Epithelial cell of proximal tubule (primary cell): ENCODE measurements around the gene FILIP1. TPM values are rescaled to one million over a fixed set of nuclear protein-coding genes. Genes with fewer than 3 reads are reported as not detected.

Source experiments
- DNase-seq: peaks from one replicate; pipeline ENCODE4 v3.0.0-alpha.2; 2011; ENCODE audit warnings: low read depth
- H3K4me3 ChIP-seq: 2 replicates; pipeline ENCODE4 v1.5.1; 2011; ENCODE audit warnings: low read depth, mild to moderate bottlenecking, low read length
- total RNA-seq: library from RNA; depleted of rRNA; stranded (reverse); fragments of >200 nt; gene quantifications from 2 replicates; pipeline ENCODE4 v1.2.3, GENCODE V29; 2015
- TF ChIP-seq, protein P1 (sequence below): conservative IDR thresholded peaks from 2 replicates; pipeline ENCODE4 v1.5.1; 2012; ENCODE audit warnings: low read depth, mild to moderate bottlenecking, low read length

FILIP1 gene
- total RNA-seq, 1 donor from 2014 or later, result under 0.01 TPM

DNA sequence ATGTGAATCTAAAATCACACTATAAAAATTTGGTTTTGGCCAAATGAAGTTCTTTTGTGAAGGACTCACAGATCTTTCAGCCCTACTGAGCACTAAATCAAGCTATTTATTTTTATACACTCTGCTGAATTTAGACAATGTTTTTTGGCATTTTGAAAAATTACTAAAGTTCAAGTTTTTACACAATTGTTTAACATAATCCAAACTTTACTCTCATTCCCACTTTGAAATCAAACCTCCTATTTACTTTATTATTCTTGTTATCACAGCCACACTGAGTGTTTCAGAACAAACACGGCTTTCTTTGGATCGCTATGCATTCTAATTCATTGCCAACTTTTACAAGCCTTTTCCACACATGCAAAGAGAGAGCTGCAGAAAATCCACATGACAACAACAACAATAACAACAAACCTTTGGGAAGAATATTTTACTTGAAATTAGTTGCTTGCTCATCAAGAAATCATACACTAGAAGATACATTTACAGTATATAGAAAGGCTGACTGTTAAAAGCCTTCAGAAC is 159.9 kb downstream of the FILIP1 start:
- TF ChIP-seq, protein P1, sequence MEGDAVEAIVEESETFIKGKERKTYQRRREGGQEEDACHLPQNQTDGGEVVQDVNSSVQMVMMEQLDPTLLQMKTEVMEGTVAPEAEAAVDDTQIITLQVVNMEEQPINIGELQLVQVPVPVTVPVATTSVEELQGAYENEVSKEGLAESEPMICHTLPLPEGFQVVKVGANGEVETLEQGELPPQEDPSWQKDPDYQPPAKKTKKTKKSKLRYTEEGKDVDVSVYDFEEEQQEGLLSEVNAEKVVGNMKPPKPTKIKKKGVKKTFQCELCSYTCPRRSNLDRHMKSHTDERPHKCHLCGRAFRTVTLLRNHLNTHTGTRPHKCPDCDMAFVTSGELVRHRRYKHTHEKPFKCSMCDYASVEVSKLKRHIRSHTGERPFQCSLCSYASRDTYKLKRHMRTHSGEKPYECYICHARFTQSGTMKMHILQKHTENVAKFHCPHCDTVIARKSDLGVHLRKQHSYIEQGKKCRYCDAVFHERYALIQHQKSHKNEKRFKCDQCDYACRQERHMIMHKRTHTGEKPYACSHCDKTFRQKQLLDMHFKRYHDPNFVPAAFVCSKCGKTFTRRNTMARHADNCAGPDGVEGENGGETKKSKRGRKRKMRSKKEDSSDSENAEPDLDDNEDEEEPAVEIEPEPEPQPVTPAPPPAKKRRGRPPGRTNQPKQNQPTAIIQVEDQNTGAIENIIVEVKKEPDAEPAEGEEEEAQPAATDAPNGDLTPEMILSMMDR, result no peak
- no peak overlapping the region for H3K4me3 ChIP-seq
- DNase-seq, result no peak

DNA sequence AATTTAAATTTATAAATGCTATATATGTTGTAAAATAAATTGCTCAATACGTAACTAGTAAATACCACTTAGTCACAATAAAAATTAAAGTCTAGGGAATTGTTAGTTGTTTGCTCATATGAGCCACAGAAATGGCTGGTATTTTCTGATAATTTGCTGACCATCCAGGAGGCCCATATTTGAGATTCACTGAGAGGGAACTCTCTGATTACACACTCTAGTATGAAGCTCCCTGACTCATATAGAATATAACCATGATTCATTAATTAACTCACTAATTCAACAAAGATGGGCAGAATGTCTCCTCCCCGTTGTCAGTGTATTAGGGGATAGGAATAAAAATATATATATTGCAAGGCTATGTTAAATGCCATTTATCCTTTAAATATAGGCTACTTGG is 162.4 kb downstream of the FILIP1 start:
- H3K4me3 ChIP-seq, result no peak overlapping the region
- TF ChIP-seq, protein P1, result no peak
- DNase-seq, result no peak

DNA sequence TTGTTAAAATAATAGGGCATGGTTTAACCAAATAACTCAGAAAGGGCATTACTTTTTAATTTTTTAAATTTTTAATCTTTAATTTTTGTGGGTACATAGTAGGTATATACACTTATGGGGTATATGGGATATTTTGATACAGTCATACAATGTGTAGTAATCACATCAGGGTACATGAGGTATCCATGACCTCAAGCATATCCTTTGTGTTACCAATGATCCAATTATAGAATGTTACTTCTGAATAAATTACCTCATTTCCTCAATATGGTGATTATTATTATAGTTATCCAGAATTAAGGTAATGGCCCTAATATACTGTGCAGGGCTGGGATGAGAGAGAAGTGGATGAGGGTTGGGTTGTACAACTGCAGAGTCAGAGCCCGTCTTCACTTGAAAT is 163.9 kb downstream of the FILIP1 start:
- TF ChIP-seq, protein P1, result no peak
- H3K4me3 ChIP-seq, result no peak overlapping the region
- no peak for DNase-seq

DNA sequence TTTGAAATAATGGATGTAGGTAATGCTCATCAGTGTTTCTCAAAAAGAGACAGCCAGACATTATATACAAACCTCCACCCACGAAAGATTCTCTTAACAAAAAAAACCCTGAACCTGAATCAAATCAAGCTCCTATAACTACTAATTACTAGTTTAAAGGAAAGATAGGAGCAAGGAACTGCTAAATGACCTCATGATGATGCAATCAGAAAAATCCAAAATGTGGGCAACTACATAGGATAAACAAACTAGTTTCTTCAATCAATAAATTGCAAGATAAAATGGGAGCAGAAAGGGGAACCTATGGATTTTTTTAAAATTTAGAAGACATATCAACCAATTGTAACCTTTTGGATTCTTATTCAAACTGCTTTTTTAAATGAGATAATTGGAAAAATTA is 165.8 kb downstream of the FILIP1 start:
- DNase-seq, result no peak
- H3K4me3 ChIP-seq, result no peak overlapping the region
- TF ChIP-seq, protein P1, result no peak

DNA sequence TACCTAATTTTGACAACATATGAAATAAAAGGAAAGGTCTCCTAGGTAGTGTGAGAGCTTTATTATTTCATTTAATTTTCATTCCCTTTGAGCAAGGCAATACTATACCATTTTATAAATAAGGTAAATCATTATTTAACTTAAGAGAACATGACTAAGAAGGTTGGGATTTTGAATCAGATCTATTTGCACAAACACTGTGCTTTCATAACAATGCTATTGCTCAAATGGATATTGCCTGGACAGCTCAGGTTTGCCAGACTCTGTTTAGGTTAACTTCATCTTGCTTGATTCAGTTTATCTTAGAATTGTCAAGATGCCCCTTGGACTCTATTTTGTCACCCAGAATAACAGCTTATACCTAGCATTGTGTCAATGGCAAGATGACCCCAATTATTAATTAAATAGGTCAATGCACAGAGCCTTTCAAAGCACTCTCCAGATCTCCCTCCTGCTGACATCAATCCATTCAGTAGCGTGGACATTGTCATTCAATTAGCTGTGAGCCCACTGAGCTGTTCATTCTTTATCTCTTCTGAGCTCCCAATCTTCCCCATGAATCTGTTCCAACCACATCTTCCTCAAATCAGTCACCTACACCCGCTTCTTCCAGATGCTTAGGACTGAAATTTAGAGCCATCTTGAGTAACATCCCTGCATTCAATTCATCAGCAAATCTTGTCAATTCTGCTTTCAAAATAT is 166.9 kb downstream of the FILIP1 start:
- no peak for DNase-seq
- TF ChIP-seq, protein P1, result no peak
- no peak overlapping the region for H3K4me3 ChIP-seq

DNA sequence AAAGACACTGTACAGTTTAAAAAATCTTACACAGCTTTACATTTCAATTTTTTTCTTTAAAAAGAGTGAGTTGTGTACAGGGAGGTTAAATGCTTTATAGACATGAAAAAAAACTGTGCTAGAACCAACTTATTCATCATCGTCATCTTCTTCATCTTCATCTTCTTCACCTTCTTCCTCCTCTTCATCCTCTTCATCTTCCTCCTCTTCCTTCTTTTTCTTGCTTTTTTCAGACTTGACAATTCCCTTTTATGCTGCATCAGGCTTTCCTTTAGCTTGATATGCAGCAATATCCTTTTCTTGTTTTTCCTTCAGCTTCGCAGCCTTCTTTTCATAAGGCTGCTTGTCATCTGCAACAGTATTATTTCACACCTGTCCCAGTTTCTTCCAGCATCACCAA is 174.7 kb downstream of the FILIP1 start:
- DNase-seq, result no peak
- H3K4me3 ChIP-seq, result no peak overlapping the region
- TF ChIP-seq, protein P1, result no peak
